ENCODE results near the gene NCS1.

DNA sequence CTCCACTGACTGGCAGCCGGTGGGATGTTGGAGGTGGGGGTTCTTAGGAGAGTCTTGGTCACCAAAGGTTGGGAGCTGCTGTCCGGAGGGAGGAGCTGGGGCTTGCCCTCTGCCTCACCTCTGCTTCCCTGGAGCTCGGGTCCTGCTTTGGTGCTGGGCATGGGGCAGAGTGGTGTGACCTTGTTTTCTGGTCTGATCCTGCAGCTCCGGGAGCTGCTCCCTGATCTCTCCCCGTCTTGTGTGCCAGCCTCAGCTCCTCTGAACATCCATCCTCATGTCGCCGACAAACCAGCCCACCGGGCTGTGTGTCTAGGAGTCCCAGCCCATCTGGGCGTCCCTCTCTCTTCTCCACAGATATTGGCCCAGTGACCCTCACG, 112.0 kb downstream of the NCS1 start:
- TF ChIP-seq POLR2A (IDR thresholded peaks at IDR 0.05; ENCODE audit: low read depth, low read length): no peak
- TF ChIP-seq POLR2AphosphoS5 (IDR thresholded peaks at IDR 0.05; ENCODE audit: low read depth, low read length): no peak

Measured in GM12892 (cell line).